CD14-positive monocyte (primary cell): ENCODE data around the gene CHN1. TPM values are rescaled to one million over a fixed set of nuclear protein-coding genes. Genes with fewer than 3 reads are reported as not detected.

Experiments used
- DNase-seq, 3 donors: peaks; one replicate each; pipeline ENCODE4 v3.0.0-alpha.2; 2011 to 2022
- H2AFZ ChIP-seq: 2 replicates; pipeline ENCODE4 v1.6.0; 2012; ENCODE audit warnings: mild to moderate bottlenecking, low read depth, low read length, inconsistent platforms; ENCODE audit not compliant: insufficient read depth, poor library complexity, severe bottlenecking
- H3K27ac ChIP-seq, 2 donors: 1 replicate in 1 of 2; 2 replicates in 1 of 2; pipeline ENCODE4 v1.5.1; 2012 to 2013; ENCODE audit warnings: low read length in 2 of 2, control low read depth in 1 of 2, inconsistent platforms in 1 of 2, low read depth in 1 of 2, mild to moderate bottlenecking in 1 of 2
- H3K27me3 ChIP-seq, 2 donors: one replicate each; pipeline versions ENCODE4 v1.6.0 to v1.6.1; 2011 to 2013; ENCODE audit warnings: low read length in 2 of 2; ENCODE audit not compliant: control insufficient read depth in 2 of 2, insufficient read depth in 2 of 2
- H3K36me3 ChIP-seq, 2 donors: replicated peaks in 1 of 2; 1 replicate in 1 of 2; 2 replicates in 1 of 2; pipeline versions ENCODE4 v1.5.1 to v1.6.1; 2012 to 2013; ENCODE audit warnings: low read length in 2 of 2, control low read depth in 1 of 2, inconsistent platforms in 1 of 2, mild to moderate bottlenecking in 1 of 2; ENCODE audit not compliant: insufficient read depth in 2 of 2, control insufficient read depth in 1 of 2
- H3K4me1 ChIP-seq, 2 donors: 1 replicate in 1 of 2; 2 replicates in 1 of 2; pipeline versions ENCODE4 v1.5.1 to v1.6.1; 2012 to 2013; ENCODE audit warnings: low read length in 2 of 2, control low read depth in 1 of 2, inconsistent platforms in 1 of 2, mild to moderate bottlenecking in 1 of 2, moderate library complexity in 1 of 2; ENCODE audit not compliant: insufficient read depth in 2 of 2, control insufficient read depth in 1 of 2
- H3K4me2 ChIP-seq: replicated peaks from 2 replicates; pipeline ENCODE3; 2012; ENCODE audit warnings: low read length, moderate library complexity, mild to moderate bottlenecking; ENCODE audit not compliant: poor library complexity, severe bottlenecking; ENCODE audit errors: extremely low read depth
- H3K4me3 ChIP-seq, 3 experiments: fragments of 200-600 bp in 1 of 3; sonication (generic) in 1 of 3; replicated peaks in 1 of 3; 1 replicate in 2 of 3; 2 replicates in 1 of 3; pipeline ENCODE4 v1.5.1; 2011 to 2013; ENCODE audit warnings: low read length in 3 of 3, mild to moderate bottlenecking in 3 of 3, control low read depth in 2 of 3, low read depth in 2 of 3, inconsistent platforms in 1 of 3, moderate library complexity in 1 of 3
- H3K79me2 ChIP-seq: 2 replicates; pipeline ENCODE4 v1.6.0; 2012; ENCODE audit warnings: mild to moderate bottlenecking, control low read depth, inconsistent platforms, low read length, moderate library complexity; ENCODE audit not compliant: insufficient read depth
- H3K9ac ChIP-seq: 2 replicates; pipeline ENCODE4 v1.6.0; 2017; ENCODE audit warnings: low read length, mild to moderate bottlenecking; ENCODE audit not compliant: insufficient read depth, poor library complexity, severe bottlenecking
- H3K9me3 ChIP-seq, 2 donors: replicated peaks in 1 of 2; 1 replicate in 1 of 2; 2 replicates in 1 of 2; pipeline versions ENCODE4 v1.5.1 to v1.6.1; 2012 to 2013; ENCODE audit warnings: low read length in 2 of 2, control low read depth in 1 of 2; ENCODE audit not compliant: control insufficient read depth in 1 of 2, insufficient read depth in 1 of 2
- H4K20me1 ChIP-seq: 2 replicates; pipeline ENCODE4 v1.6.0; 2012; ENCODE audit warnings: mild to moderate bottlenecking, low read length, control low read depth, moderate library complexity; ENCODE audit not compliant: insufficient read depth
- H3K27ac Mint-ChIP-seq, 7 donors: one replicate each; pipeline ENCODE4 v1.8.0; 2020; ENCODE audit warnings: mild to moderate bottlenecking in 7 of 7, mixed read lengths in 7 of 7, moderate library complexity in 6 of 7, inconsistent platforms in 2 of 7
- H3K27me3 Mint-ChIP-seq, 3 donors: one replicate each; pipeline ENCODE4 v1.8.0; 2021 to 2022; ENCODE audit warnings: low read depth in 3 of 3, mild to moderate bottlenecking in 3 of 3, mixed read lengths in 3 of 3, moderate library complexity in 3 of 3, inconsistent platforms in 1 of 3
- H3K36me3 Mint-ChIP-seq, 2 donors: one replicate each; pipeline ENCODE4 v1.8.0; 2020; ENCODE audit warnings: mixed read lengths in 2 of 2, inconsistent platforms in 1 of 2, mild to moderate bottlenecking in 1 of 2
- H3K4me1 Mint-ChIP-seq: one replicate; pipeline ENCODE4 v1.8.0; 2020; ENCODE audit warnings: mild to moderate bottlenecking, mixed read lengths
- H3K4me3 Mint-ChIP-seq, 2 donors: one replicate each; pipeline ENCODE4 v1.8.0; 2020; ENCODE audit warnings: mild to moderate bottlenecking in 2 of 2, mixed read lengths in 2 of 2, moderate library complexity in 1 of 2
- H3K9me3 Mint-ChIP-seq, 7 donors: one replicate each; pipeline ENCODE4 v1.8.0; 2020 to 2022; ENCODE audit warnings: mixed read lengths in 7 of 7, mild to moderate bottlenecking in 6 of 7, moderate library complexity in 6 of 7, inconsistent platforms in 2 of 7
- CTCF ChIP-seq: fragments of 200-600 bp; IDR thresholded peaks from one replicate; pipeline ENCODE4 v1.8.0; 2022; ENCODE audit warnings: antibody characterized with exemption, mild to moderate bottlenecking
- WGBS: methylation state at CpG from one replicate; pipeline ENCODE4 v1.1.5; 2013; ENCODE audit warnings: missing lambda C conversion rate; ENCODE audit not compliant: insufficient coverage; 5-methylcytosine and 5-hydroxymethylcytosine counted together
- intact Hi-C, 2 donors: fragments of 100-400 bp; cut with micrococcal nuclease; formaldehyde crosslinking; loops; one replicate each; pipeline versions ENCODE4 v1.15.0 to v1.15.1; 2023
- polyA plus RNA-seq, 3 donors: library from polyadenylated mRNA; depleted of rRNA in 1 of 3; unstranded in 2 of 3; stranded (reverse) in 1 of 3; fragments of 300-500 nt in 2 of 3; fragments of >200 nt in 1 of 3; fragmentation: Illumina TruSeq in 2 of 3; gene quantifications; 1 replicate in 2 of 3; 2 replicates in 1 of 3; pipeline ENCODE4 v1.2.3, GENCODE V29; 2012 to 2021

CHN1 gene
- polyA plus RNA-seq, 3 donors: 0.36 TPM; not detected in 2

DNA sequence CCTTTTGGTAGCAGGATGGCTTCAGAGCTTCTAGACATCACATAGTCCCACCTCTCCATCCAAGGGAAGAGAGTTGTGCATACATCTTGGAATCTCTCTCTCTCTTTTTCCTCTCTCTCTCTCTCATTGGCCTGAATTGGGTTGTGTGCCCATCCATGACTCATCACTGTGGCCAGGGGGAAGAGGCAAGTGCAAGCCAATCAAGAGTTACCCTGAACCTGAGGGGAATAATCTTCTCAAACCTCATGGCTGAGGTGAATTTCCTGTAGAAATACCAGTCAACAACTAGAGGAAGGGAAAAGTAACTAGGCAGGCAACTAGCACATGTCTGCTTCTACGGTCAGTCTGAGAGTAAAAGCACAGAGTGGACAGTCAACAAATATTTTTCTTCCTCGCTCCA, 7.3 kb upstream of the CHN1 start:
- H3K36me3 Mint-ChIP-seq: no peaks in the 10 kb centered on the region
- H3K27me3 Mint-ChIP-seq: peaks cover 31 to 39% (median 34%) of the 10 kb centered on the region in 3 donors
- no peak overlapping the region for H3K4me3 Mint-ChIP-seq
- Histone ChIP-seq H3K27ac (no peak overlapping the region), H3K9ac (no peak overlapping the region), H3K4me1 (no peaks in the 10 kb centered on the region), H4K20me1 (no peaks in the 10 kb centered on the region), H3K4me3 (no peak overlapping the region), H3K27me3 (peaks cover 27 to 34% of the 10 kb centered on the region in 2 donors), H2AFZ (no peak overlapping the region), H3K9me3 (no peaks in the 10 kb centered on the region), H3K4me2 (no peak overlapping the region), H3K79me2 (no peaks in the 10 kb centered on the region), H3K36me3 (no peaks in the 10 kb centered on the region)
- DNase-seq: no peak
- H3K9me3 Mint-ChIP-seq: peaks cover 0 to 9% (median 5%) of the 10 kb centered on the region in 7 donors
- H3K27ac Mint-ChIP-seq: no peak overlapping the region
- intact Hi-C loops: no loop called here
- no peaks in the 10 kb centered on the region for H3K4me1 Mint-ChIP-seq
- no CpG with 5 or more reads among the region's 2 CpGs for WGBS
- TF ChIP-seq CTCF: no peak

DNA sequence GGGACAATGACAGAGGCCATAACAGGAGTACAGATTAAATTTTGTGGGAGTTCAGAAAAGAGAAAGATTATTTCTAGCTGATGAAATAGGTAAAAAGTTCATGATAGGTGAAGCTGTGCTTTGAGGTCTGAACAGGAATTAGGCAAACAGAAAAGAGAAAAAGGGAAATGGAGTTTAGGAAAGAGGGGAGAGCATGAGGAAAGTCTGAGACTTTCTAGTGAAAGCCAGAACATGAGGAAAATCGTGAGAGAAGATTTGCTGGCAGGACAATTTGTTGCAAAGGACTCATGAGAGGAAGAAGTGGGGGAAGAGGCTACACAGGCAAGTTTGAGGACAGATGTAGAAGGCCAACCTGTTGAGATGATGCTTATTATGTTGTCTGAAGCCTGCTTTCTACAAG, 6.3 kb upstream of the CHN1 start:
- Histone ChIP-seq H2AFZ (no peak overlapping the region), H3K4me2 (no peak overlapping the region), H3K27me3 (peaks cover 37 to 44% of the 10 kb centered on the region in 2 donors), H3K4me1 (no peaks in the 10 kb centered on the region), H3K36me3 (no peaks in the 10 kb centered on the region), H3K27ac (no peak overlapping the region), H3K9ac (no peak overlapping the region), H3K4me3 (no peak overlapping the region), H4K20me1 (no peaks in the 10 kb centered on the region), H3K9me3 (no peaks in the 10 kb centered on the region), H3K79me2 (no peaks in the 10 kb centered on the region)
- intact Hi-C loops: no loop called here
- H3K9me3 Mint-ChIP-seq: peaks cover 0 to 9% (median 5%) of the 10 kb centered on the region in 7 donors
- no peak overlapping the region for H3K27ac Mint-ChIP-seq
- H3K36me3 Mint-ChIP-seq: no peaks in the 10 kb centered on the region
- DNase-seq: no peak
- peaks cover 41 to 49% (median 44%) of the 10 kb centered on the region in 3 donors for H3K27me3 Mint-ChIP-seq
- no peak for TF ChIP-seq CTCF
- 69% methylated on average over 1 of the region's 1 CpG for WGBS
- H3K4me3 Mint-ChIP-seq: no peak overlapping the region
- no peaks in the 10 kb centered on the region for H3K4me1 Mint-ChIP-seq
